Skeletal muscle satellite cell (primary cell): ENCODE data around the gene FEN1. TPM values are rescaled to one million over a fixed set of nuclear protein-coding genes. Genes with fewer than 3 reads are reported as not detected.
A peak's percentile ranks its signal among the peaks of the same experiment; 100 is the strongest.

Source experiments
- H3K27me3 ChIP-seq: 2 replicates; pipeline ENCODE4 v1.7.0; 2013; ENCODE audit warnings: low read length; ENCODE audit not compliant: control insufficient read depth, insufficient read depth
- H3K36me3 ChIP-seq: 2 replicates; pipeline ENCODE4 v1.7.0; 2013; ENCODE audit warnings: mild to moderate bottlenecking, control low read depth, low read length; ENCODE audit not compliant: insufficient read depth
- H3K4me1 ChIP-seq: 2 replicates; pipeline ENCODE4 v1.7.0; 2013; ENCODE audit warnings: low read length; ENCODE audit not compliant: control insufficient read depth, insufficient read depth
- H3K4me2 ChIP-seq: 2 replicates; pipeline ENCODE4 v1.7.0; 2013; ENCODE audit warnings: mild to moderate bottlenecking, low read length
- H3K4me3 ChIP-seq: 2 replicates; pipeline ENCODE4 v1.7.0; 2013; ENCODE audit warnings: low read length
- H3K9ac ChIP-seq: 2 replicates; pipeline ENCODE4 v1.7.0; 2013; ENCODE audit warnings: mild to moderate bottlenecking, low read depth, low read length, moderate library complexity
- H3K9me3 ChIP-seq: replicated peaks from 2 replicates; pipeline ENCODE4 v1.7.0; 2013; ENCODE audit warnings: mild to moderate bottlenecking, control low read depth, low read length
- total RNA-seq: library from RNA; depleted of rRNA; stranded (reverse); fragments of >200 nt; gene quantifications from 2 replicates; pipeline ENCODE4 v1.2.3, GENCODE V29; 2012; rRNA removed

Gene FEN1
- 28.4 and 30.7 TPM in 2 replicates for total RNA-seq

GRCh38 chr11:61792310-61793082 is at the start of gene FEN1, which contains the start of gene TMEM258:
FEN1 (plus strand) TSS chr11:61792911; CDS start chr11:61795362, 2,451 bp downstream.
TMEM258 (minus strand) TSS chr11:61792599; CDS start chr11:61792558, 41 bp downstream.
- peak within 1 kb of the TSS; percentile 96 for H3K4me2 ChIP-seq
- H3K36me3 ChIP-seq: peaks cover 38% of the 10 kb centered on the region
- H3K9me3 ChIP-seq: no peaks in the 10 kb centered on the region
- H3K9ac ChIP-seq: peak within 1 kb of the TSS; percentile 96
- no peaks in the 10 kb centered on the region for H3K27me3 ChIP-seq
- peaks cover 22% of the 10 kb centered on the region for H3K4me1 ChIP-seq
- peak within 1 kb of the TSS; percentile 85 for H3K4me3 ChIP-seq

- no peaks in the 10 kb centered on the region for H3K9me3 ChIP-seq
- peaks cover 5% of the 10 kb centered on the region for H3K36me3 ChIP-seq
- peaks cover 9% of the 10 kb centered on the region for H3K4me1 ChIP-seq
- no peak overlapping the region for H3K9ac ChIP-seq
- H3K4me3 ChIP-seq: no peak overlapping the region
- no peaks in the 10 kb centered on the region for H3K27me3 ChIP-seq
- H3K4me2 ChIP-seq: no peak overlapping the region
Measured at GRCh38 chr11:61743486-61744095, 49.1 kb upstream of the FEN1 start.

GRCh38 chr11:61744181-61744580 is 48.5 kb upstream of the FEN1 start:
- Histone ChIP-seq H3K36me3 (peaks cover 5% of the 10 kb centered on the region), H3K9ac (no peak overlapping the region), H3K9me3 (no peaks in the 10 kb centered on the region), H3K4me2 (no peak overlapping the region), H3K4me1 (peaks cover 9% of the 10 kb centered on the region), H3K27me3 (no peaks in the 10 kb centered on the region), H3K4me3 (no peak overlapping the region)

GRCh38 chr11:61744609-61745156 is 48.0 kb upstream of the FEN1 start:
- Histone ChIP-seq H3K9ac (no peak overlapping the region), H3K36me3 (peaks cover 5% of the 10 kb centered on the region), H3K27me3 (no peaks in the 10 kb centered on the region), H3K4me3 (no peak overlapping the region), H3K9me3 (no peaks in the 10 kb centered on the region), H3K4me2 (no peak overlapping the region), H3K4me1 (peaks cover 9% of the 10 kb centered on the region)

GRCh38 chr11:61745781-61746441 is 46.8 kb upstream of the FEN1 start:
- H3K27me3 ChIP-seq: no peaks in the 10 kb centered on the region
- peaks cover 5% of the 10 kb centered on the region for H3K36me3 ChIP-seq

GRCh38 chr11:61746442-61747191 is 46.1 kb upstream of the FEN1 start:
- Histone ChIP-seq H3K4me3 (no peak overlapping the region), H3K9me3 (no peaks in the 10 kb centered on the region), H3K27me3 (no peaks in the 10 kb centered on the region), H3K4me1 (peaks cover 9% of the 10 kb centered on the region), H3K9ac (no peak overlapping the region), H3K4me2 (no peak overlapping the region), H3K36me3 (peaks cover 5% of the 10 kb centered on the region)

More at GRCh38 chr11:61745781-61746441, 46.8 kb upstream of the FEN1 start:
- no peaks in the 10 kb centered on the region for H3K9me3 ChIP-seq
- no peak overlapping the region for H3K4me3 ChIP-seq
- H3K4me1 ChIP-seq: peaks cover 9% of the 10 kb centered on the region
- H3K9ac ChIP-seq: no peak overlapping the region
- no peak overlapping the region for H3K4me2 ChIP-seq

GRCh38 chr11:61747192-61747966 is 45.3 kb upstream of the FEN1 start:
- Histone ChIP-seq H3K4me2 (no peak overlapping the region), H3K36me3 (no peaks in the 10 kb centered on the region), H3K9ac (no peak overlapping the region), H3K4me3 (no peak overlapping the region), H3K27me3 (peaks cover 4% of the 10 kb centered on the region), H3K4me1 (peaks cover 9% of the 10 kb centered on the region), H3K9me3 (no peaks in the 10 kb centered on the region)

GRCh38 chr11:61747967-61748285 is 44.8 kb upstream of the FEN1 start:
- Histone ChIP-seq H3K36me3 (no peaks in the 10 kb centered on the region), H3K4me3 (no peak overlapping the region), H3K9me3 (no peaks in the 10 kb centered on the region), H3K4me2 (no peak overlapping the region), H3K9ac (no peak overlapping the region), H3K27me3 (peaks cover 4% of the 10 kb centered on the region), H3K4me1 (peaks cover 5% of the 10 kb centered on the region)

GRCh38 chr11:61749591-61750217 is 43.0 kb upstream of the FEN1 start:
- Histone ChIP-seq H3K4me2 (no peak overlapping the region), H3K4me1 (peaks cover 5% of the 10 kb centered on the region), H3K27me3 (peaks cover 10% of the 10 kb centered on the region), H3K36me3 (no peaks in the 10 kb centered on the region), H3K4me3 (no peak overlapping the region), H3K9ac (no peak overlapping the region), H3K9me3 (no peaks in the 10 kb centered on the region)

GRCh38 chr11:61750631-61751273 is 42.0 kb upstream of the FEN1 start:
- Histone ChIP-seq H3K4me2 (no peak overlapping the region), H3K36me3 (no peaks in the 10 kb centered on the region), H3K9ac (no peak overlapping the region), H3K4me1 (peaks cover 5% of the 10 kb centered on the region), H3K27me3 (peaks cover 10% of the 10 kb centered on the region), H3K4me3 (no peak overlapping the region), H3K9me3 (no peaks in the 10 kb centered on the region)
